Urinary bladder (tissue), 4 donors: ENCODE results near the gene PLB1. TPM values are rescaled to one million over a fixed set of nuclear protein-coding genes. Genes with fewer than 3 reads are reported as not detected.

ENCODE experiments used
- DNase-seq: peaks from one replicate; pipeline ENCODE4 v3.0.0-alpha.2; 2015; ENCODE audit errors: extremely low spot score
- H3K27ac ChIP-seq: one replicate; pipeline ENCODE4 v1.5.1; 2013; ENCODE audit warnings: low read depth, mild to moderate bottlenecking, moderate library complexity
- H3K36me3 ChIP-seq: one replicate; pipeline ENCODE4 v1.6.1; 2013; ENCODE audit warnings: mild to moderate bottlenecking, moderate library complexity; ENCODE audit not compliant: insufficient read depth
- H3K4me1 ChIP-seq: one replicate; pipeline ENCODE4 v1.6.1; 2013; ENCODE audit warnings: mild to moderate bottlenecking, moderate library complexity; ENCODE audit not compliant: insufficient read depth
- H3K4me3 ChIP-seq: one replicate; pipeline ENCODE4 v1.5.1; 2013; ENCODE audit warnings: low read depth, low read length
- WGBS: extraction: QIAGEN DNeasy Blood & Tissue Kit; methylation state at CpG from one replicate; pipeline ENCODE4 v1.1.7; 2013; 5-methylcytosine and 5-hydroxymethylcytosine counted together
- polyA plus RNA-seq: library from polyadenylated mRNA; stranded (reverse); fragments of 200-250 nt; gene quantifications from one replicate; pipeline ENCODE4 v1.2.3, GENCODE V29; 2013
- total RNA-seq: library from RNA; depleted of rRNA; stranded (reverse); fragments of >200 nt; gene quantifications from one replicate; pipeline ENCODE4 v1.2.3, GENCODE V29; 2014
- donor health status: healthy with polysubstance abuse.
- donor health status: healthy.

PLB1 gene
- total and polyA plus RNA-seq, 2 donors, result 4.7 to 5.0 TPM

GRCh38 chr2:28670856-28671255, 175.0 kb downstream of the PLB1 start:
- Histone ChIP-seq H3K4me3 (no peak overlapping the region), H3K27ac (no peak overlapping the region), H3K36me3 (no peaks in the 10 kb centered on the region), H3K4me1 (no peaks in the 10 kb centered on the region)
- no peak for DNase-seq
- WGBS, result 64% methylated on average over 2 of the region's 2 CpGs

GRCh38 chr2:28673338-28673737, 177.5 kb downstream of the PLB1 start:
- H3K4me1 ChIP-seq, result no peaks in the 10 kb centered on the region
- H3K4me3 ChIP-seq, result no peak overlapping the region
- no peaks in the 10 kb centered on the region for H3K36me3 ChIP-seq
- H3K27ac ChIP-seq, result no peak overlapping the region
- WGBS, result 95% methylated on average over 4 of the region's 4 CpGs
- DNase-seq, result no peak

GRCh38 chr2:28674062-28674712, 178.3 kb downstream of the PLB1 start:
- no peak overlapping the region for H3K27ac ChIP-seq
- H3K4me3 ChIP-seq, result no peak overlapping the region
- H3K36me3 ChIP-seq, result no peaks in the 10 kb centered on the region
- no peaks in the 10 kb centered on the region for H3K4me1 ChIP-seq
- no peak for DNase-seq
- 66% methylated on average over 3 of the region's 3 CpGs for WGBS

- no peak for DNase-seq
- WGBS, result 67% methylated on average over 1 of the region's 1 CpG
- Histone ChIP-seq H3K36me3 (no peaks in the 10 kb centered on the region), H3K27ac (no peak overlapping the region), H3K4me1 (no peaks in the 10 kb centered on the region), H3K4me3 (no peak overlapping the region)
These were observed 178.8 kb downstream of the PLB1 start for GRCh38 chr2:28674713-28675068.

- Histone ChIP-seq H3K27ac (no peak overlapping the region), H3K4me3 (no peak overlapping the region), H3K4me1 (no peaks in the 10 kb centered on the region), H3K36me3 (no peaks in the 10 kb centered on the region)
- no peak for DNase-seq
- WGBS, result 93% methylated on average over 5 of the region's 5 CpGs
These were observed 180.4 kb downstream of the PLB1 start for GRCh38 chr2:28676152-28676835.

- DNase-seq, result no peak
- Histone ChIP-seq H3K27ac (no peak overlapping the region), H3K4me3 (no peak overlapping the region), H3K4me1 (no peaks in the 10 kb centered on the region), H3K36me3 (no peaks in the 10 kb centered on the region)
- WGBS, result 87% methylated on average over 11 of the region's 11 CpGs
These were observed 182.5 kb downstream of the PLB1 start for GRCh38 chr2:28678175-28678855.

- 92% methylated on average over 1 of the region's 1 CpG for WGBS
- H3K4me1 ChIP-seq, result no peaks in the 10 kb centered on the region
These were observed 183.1 kb downstream of the PLB1 start for GRCh38 chr2:28678944-28679343.

GRCh38 chr2:28680657-28681056, 184.8 kb downstream of the PLB1 start:
- no peak for DNase-seq
- Histone ChIP-seq H3K4me1 (no peaks in the 10 kb centered on the region), H3K4me3 (no peak overlapping the region), H3K36me3 (no peaks in the 10 kb centered on the region), H3K27ac (no peak overlapping the region)
- WGBS, result 88% methylated on average over 6 of the region's 6 CpGs

More at GRCh38 chr2:28678944-28679343, 183.1 kb downstream of the PLB1 start:
- no peaks in the 10 kb centered on the region for H3K36me3 ChIP-seq
- H3K27ac ChIP-seq, result no peak overlapping the region
- H3K4me3 ChIP-seq, result no peak overlapping the region
- DNase-seq, result no peak

- Histone ChIP-seq H3K4me3 (no peak overlapping the region), H3K4me1 (no peaks in the 10 kb centered on the region), H3K36me3 (no peaks in the 10 kb centered on the region), H3K27ac (no peak overlapping the region)
- no peak for DNase-seq
- WGBS, result 55% methylated on average over 4 of the region's 4 CpGs
These were observed 185.3 kb downstream of the PLB1 start for GRCh38 chr2:28681158-28681571.

GRCh38 chr2:28681606-28682005, 185.7 kb downstream of the PLB1 start:
- H3K4me3 ChIP-seq, result no peak overlapping the region
- no peak overlapping the region for H3K27ac ChIP-seq
- H3K4me1 ChIP-seq, result no peaks in the 10 kb centered on the region
- H3K36me3 ChIP-seq, result no peaks in the 10 kb centered on the region
- no peak for DNase-seq

GRCh38 chr2:28683100-28683706, 187.3 kb downstream of the PLB1 start:
- no peaks in the 10 kb centered on the region for H3K36me3 ChIP-seq
- no peak overlapping the region for H3K27ac ChIP-seq
- WGBS, result 34% methylated on average over 14 of the region's 14 CpGs
- DNase-seq, result no peak
- no peak overlapping the region for H3K4me3 ChIP-seq
- no peaks in the 10 kb centered on the region for H3K4me1 ChIP-seq

- Histone ChIP-seq H3K27ac (no peak overlapping the region), H3K4me3 (no peak overlapping the region), H3K36me3 (no peaks in the 10 kb centered on the region), H3K4me1 (no peaks in the 10 kb centered on the region)
- DNase-seq, result no peak
- WGBS, result 71% methylated on average over 13 of the region's 13 CpGs
These were observed 188.4 kb downstream of the PLB1 start for GRCh38 chr2:28684142-28684858.

GRCh38 chr2:28687171-28687570, 191.3 kb downstream of the PLB1 start:
- H3K27ac ChIP-seq, result no peak overlapping the region
- no peaks in the 10 kb centered on the region for H3K4me1 ChIP-seq
- no peaks in the 10 kb centered on the region for H3K36me3 ChIP-seq
- H3K4me3 ChIP-seq, result no peak overlapping the region
- no peak for DNase-seq
